ENCODE data around the gene STEEP1.

STEEP1 gene

GRCh38 chrX:119570351-119570835, 5.2 kb upstream of the STEEP1 start:
- H3K27ac ChIP-seq, result no peak overlapping the region
- no peak for TF ChIP-seq CTCF (conservative IDR thresholded peaks at IDR 0.05)

- TF ChIP-seq CTCF (conservative IDR thresholded peaks at IDR 0.05), result no peak
- H3K27ac ChIP-seq, result no peak overlapping the region
Measured at GRCh38 chrX:119552508-119552907, 12.7 kb downstream of the STEEP1 start.

- H3K27ac ChIP-seq, result no peak overlapping the region
- no peak for TF ChIP-seq CTCF (conservative IDR thresholded peaks at IDR 0.05)
Measured at GRCh38 chrX:119549327-119550016, 15.7 kb downstream of the STEEP1 start.

GRCh38 chrX:119541188-119541587, 24.0 kb downstream of the STEEP1 start:
- no peak overlapping the region for H3K27ac ChIP-seq
- TF ChIP-seq CTCF (conservative IDR thresholded peaks at IDR 0.05), result no peak

- no peak for TF ChIP-seq CTCF (conservative IDR thresholded peaks at IDR 0.05)
- no peak overlapping the region for H3K27ac ChIP-seq
Measured at GRCh38 chrX:119539872-119540271, 25.3 kb downstream of the STEEP1 start.

- TF ChIP-seq CTCF (conservative IDR thresholded peaks at IDR 0.05), result no peak
- no peak overlapping the region for H3K27ac ChIP-seq
Measured at GRCh38 chrX:119537487-119537886, 27.7 kb downstream of the STEEP1 start.

- no peak for TF ChIP-seq CTCF (conservative IDR thresholded peaks at IDR 0.05)
Measured at GRCh38 chrX:119529345-119530276, 35.6 kb downstream of the STEEP1 start.

More at GRCh38 chrX:119529345-119530276, 35.6 kb downstream of the STEEP1 start:
- H3K27ac ChIP-seq, result no peak overlapping the region

Data from VCaP (cell line).